GM21360 (cell line): ENCODE results near the gene PAX9.
A peak's percentile ranks its signal among the peaks of the same experiment; 100 is the strongest.

ENCODE experiments used
- ATAC-seq: cut with Tn5 transposase; IDR thresholded peaks from one replicate; pipeline ENCODE4 v1.9.1; 2021; ENCODE audit warnings: mild to moderate bottlenecking, moderate library complexity; ENCODE audit not compliant: unreplicated experiment

The PAX9 gene

DNA sequence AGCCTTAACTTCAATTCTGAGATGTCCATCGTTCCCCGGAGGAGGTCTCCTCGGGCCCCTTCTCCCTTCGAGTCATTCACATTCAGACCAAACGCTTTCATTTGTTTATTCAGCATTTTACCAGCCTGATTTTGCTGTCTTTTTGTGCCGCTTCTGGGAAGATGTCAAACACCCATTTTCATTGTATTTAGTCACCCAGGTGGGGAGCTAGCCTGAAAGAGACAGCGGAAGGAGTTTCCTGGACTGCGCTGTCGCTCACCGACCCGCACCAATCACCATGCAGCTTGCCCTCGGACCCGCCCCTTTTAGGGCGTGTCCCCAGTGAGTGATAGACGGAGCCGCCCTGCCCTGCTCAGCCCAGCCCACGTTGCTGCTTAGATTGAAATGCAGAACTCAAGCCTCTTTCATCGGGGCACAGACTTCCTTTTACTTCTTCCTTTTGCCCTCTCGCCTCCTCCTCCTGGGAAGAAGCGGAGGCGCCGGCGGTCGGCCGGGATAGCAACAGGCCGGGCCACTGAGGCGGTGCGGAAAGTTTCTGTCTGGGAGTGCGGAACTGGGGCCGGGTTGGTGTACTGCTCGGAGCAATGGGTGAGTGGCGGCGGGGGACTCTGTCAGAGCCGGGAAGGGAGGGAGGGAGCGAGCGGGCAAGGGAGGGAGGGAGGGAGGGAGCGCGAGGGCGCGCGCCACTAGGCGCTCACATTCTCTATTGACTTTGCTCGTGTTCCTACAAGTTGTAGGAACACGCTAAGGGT lies at the start of gene PAX9:
PAX9 (plus strand) TSS at position 355 of the 752 bp plus-strand sequence; CDS start at position 585, 230 bp downstream.
- peak; percentile 89 for ATAC-seq

DNA sequence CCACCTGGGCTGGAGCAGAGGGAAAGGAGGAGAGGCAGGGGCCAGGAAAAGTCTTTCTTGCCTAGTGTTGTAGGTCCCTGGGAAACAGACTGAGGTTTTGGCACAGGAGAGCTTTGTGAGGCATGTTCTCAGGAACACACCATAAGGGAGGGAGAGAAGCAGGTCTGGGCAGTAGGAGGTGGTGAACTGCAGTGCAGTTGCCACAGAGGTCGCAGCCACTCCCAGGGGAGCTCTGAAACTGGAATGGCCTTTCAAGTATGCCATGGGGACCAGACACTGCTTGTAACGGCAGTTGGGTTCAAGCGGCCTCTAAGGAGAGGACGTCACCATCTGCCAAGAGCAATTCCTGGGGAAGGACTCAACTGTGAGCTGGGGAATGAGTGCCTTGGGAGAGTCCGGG lies 43.8 kb upstream of the PAX9 start:
- ATAC-seq: no peak

DNA sequence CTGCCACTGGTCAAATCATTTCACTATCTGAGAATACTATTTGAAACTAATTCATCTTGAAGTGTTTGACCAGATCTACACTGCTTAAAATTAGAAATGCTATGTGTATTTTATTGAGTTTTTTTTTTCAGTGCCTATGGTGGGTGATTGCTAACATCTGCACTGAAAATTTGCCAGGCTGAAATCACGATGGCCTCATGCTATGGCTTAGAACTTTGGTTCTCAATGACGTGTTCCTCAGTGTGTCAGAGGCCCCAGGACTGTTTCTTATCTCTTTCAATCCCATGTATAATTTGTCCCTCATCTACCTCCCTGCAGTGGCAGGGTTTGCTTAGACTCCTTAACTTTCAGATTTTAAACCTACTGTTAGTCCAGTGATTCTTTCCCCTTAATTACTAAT lies 43.0 kb upstream of the PAX9 start:
- no peak for ATAC-seq

DNA sequence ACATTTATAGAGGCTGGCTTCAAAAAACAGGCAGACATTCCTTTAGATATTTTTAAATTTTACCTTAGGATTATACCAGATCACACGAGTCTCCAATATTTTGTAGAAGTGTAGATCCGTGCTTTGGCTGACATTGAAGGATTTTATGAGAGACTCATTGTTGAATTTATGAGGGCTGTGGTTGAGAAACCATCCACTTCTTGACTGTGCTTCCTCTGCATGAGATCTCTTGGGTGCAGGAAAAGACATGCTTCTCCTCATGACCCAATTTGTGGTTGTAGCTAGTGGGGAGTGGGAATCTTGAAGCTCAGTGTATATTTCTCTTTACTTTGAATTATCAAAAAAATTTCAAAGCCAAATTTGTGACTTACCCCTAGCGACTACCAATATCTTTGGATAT lies 42.5 kb upstream of the PAX9 start:
- no peak for ATAC-seq

DNA sequence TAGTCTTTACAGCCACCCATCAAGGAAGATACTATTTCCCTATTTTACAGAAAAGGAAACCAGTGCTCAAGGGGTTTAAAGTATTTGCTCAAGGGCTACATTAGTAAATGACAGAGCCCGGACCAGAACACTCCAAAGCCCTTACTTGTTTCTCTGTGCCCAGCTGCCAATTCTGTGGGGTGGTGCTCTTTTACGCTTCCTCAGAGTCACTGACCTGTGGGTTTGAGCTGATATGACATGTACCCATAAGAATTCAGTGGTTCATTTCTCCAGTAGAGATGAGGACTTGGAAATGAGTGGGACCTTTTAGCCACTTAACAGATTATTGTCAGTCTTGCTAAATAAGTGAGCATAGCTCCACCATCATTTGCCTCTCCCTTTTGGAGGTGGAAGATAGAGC lies 41.8 kb upstream of the PAX9 start:
- no peak for ATAC-seq

DNA sequence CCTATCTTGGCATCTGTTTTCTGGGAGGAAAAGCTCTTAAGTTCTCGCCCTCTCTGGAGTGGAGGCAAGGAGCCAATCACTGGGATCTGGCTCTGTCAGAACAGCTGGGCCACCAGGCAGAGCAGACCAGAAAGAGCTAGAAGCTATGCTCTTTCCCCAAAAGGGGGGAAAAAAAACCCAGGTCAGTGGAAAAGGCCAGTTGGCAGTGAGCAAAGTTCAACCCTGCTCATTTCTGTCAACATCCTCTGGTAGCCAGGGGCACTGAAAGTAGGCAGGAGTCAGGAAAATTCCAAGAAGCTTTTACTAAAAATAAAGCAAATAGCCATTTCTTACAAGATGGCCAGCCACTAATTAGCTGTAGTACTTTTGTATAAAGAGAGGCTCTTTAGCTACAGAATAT lies 36.6 kb upstream of the PAX9 start:
- no peak for ATAC-seq

DNA sequence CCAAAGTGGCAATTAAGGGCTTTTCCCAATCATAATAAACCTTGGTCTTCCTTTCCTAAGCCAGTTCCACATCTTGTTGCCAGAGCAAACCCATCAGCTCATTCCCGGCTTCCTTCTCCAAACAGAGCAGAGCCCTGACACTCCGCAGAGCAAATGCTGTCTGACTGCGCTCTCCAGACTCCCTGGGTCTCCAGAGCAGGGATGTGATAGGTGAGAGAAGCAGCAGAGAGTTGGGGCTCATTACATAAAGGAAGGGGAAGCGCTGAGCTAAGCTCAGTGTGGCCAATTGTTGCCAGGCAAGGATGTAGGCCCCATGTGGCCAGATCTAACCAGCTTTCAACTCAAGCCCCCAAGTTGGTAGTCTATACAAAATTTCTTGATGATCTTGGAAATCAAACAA lies 36.2 kb upstream of the PAX9 start:
- no peak for ATAC-seq

DNA sequence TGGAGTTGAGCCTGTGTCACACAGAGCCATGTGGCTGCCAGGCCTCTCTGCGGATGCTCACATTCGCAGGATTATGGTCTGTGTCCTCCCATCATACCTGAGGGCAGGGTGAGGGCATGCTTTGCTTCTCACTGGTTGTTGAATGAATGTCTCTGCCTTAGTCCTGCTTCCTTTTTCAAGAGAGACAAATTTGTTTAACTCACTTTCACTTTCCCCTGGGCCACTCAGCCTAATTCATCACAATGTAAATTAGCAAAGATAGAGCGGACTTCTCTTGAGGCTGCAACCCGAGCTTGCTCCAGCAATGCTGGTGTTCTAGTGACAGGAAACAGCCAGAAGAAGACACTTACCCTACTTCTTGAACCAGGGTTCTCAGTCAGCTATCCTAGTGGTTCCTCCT lies 35.5 kb upstream of the PAX9 start:
- peak; percentile 76 for ATAC-seq

DNA sequence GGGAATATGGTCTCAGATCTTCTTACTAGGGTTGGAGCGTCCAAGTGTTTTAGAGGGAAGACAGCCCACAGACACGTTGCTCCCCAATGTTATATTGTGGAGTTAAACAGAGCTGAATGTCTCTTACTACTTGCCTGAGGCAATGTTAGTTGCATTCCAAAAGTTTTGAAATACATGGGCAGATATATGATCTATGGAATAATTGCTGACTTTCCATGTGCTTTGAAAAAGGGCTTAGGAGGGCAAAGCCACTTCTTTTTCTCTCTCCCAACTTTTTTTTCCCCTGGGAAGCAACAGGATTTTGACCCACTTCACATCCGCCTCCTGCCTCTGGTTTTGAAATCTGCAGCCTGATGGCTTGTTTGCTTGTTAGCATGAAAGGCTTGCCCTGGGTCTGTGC lies 33.7 kb upstream of the PAX9 start:
- no peak for ATAC-seq

DNA sequence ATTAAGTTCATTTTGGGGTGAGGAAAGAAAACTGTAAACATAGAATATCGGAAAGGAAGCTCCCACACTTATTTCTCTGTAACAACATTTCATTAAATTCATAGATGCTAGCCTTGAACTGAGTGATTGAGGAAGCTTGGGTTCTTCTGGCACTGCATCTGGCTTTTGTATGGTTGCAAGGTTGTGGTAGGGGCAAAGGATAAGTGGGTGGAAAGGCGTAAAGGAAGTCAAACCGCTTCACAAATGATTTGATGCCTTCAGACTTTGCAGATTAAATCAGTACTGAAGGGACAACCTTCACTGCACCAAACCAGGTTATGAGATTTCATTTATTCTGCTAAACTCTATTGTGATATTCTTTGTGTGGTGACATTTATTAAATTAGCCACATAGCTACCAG lies 28.1 kb upstream of the PAX9 start:
- no peak for ATAC-seq

DNA sequence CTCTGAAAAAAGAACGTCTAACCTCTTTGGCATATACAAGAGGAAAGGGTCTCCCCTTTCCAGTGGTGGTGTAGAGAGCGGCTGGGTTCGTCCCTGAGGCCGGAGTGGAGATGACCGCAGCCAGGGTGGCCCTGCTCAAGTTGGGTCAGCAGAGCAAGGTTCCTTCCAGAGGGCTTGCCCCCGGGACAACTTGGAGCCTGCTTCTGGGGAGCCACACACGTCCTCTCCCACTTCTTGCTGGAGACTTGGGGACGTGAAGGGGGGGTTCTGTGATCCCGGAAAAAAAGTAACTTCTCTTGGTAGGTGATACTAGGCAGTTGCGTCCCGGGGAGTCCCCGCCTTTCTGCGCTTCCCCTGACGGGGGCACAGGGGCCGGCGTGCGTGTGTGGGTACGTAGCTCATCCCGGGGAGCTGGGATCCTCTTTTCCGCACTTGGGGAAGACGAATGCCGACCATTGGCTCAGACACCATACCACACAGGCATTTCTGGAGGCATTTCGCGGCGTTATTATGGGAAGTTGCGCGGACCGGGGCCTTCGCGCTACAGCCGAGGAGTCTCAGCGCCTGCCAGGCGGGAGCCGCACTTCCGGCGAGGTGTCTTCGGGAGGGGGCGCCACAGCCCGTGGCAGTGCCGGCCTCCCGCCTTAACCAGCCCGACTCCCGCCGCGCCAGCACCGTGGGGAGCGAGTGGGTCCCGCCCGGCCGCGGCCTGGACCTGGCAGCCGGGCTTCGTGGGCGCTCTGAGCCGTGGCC lies 14.8 kb upstream of the PAX9 start:
- ATAC-seq: no peak

DNA sequence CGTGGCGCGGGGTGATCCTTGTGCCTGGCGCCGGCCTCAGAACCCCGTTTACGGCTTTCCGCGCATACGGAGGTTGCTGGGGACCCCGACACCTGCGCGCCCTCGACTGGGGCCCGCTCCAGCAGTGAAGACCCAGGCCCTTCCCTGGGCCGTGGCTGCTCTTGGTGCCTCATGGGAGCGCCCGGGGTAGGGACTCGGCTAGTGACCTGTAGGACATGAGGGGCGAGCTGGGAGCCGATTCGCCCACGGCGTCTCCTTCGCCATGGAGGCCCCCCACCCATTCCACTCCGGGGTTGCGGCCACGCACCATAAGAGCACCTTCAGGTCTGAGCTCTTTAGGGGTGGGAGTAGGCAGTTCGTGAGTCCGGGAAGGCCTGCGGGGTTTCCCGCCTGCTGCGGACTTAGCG lies 14.2 kb upstream of the PAX9 start:
- ATAC-seq: no peak

DNA sequence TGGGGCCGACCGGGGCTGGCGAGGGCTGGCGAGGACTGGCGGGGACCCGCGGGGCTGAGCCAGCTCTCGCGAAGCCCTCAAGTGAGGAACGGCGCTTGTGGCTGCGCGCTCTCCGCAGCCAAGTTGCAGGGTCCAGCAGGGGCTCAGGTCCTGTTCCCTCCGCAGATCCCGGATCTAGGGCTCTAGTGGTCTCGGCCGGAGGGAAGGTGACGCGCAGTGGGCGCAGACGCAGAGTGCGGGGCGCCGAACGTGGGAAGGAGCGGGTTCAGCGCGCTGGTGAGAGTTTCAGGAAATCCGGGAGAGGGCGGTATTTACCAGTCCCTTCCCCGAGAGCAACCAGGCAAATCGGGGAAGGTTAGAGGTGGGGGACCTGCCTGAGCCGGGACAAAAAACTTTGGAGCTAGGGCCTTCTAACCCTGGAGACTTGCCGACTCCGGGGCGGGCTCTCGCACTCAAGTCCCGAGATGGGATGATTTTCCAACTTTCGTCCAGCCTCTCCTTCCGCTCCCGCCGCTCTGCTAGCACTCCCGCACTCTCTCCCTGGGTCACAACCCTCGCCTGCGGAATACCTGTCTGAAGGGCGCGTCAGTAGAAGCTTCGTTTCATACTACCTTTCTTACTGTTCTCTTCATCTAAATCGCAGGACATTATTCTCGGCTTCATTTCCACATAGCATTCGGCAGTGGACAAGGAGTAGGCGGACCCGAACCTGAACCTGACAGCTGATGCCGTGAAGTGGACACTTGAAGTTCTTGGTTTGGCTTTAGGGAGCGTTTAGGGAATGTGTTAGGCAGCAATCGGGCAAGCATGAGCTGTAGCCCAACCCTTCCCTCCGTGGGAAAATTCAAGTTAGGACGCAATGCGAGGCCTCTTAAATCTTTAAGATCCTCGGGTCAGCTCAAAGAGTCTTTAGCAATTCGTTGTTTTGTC lies 13.6 kb upstream of the PAX9 start:
- no peak for ATAC-seq

DNA sequence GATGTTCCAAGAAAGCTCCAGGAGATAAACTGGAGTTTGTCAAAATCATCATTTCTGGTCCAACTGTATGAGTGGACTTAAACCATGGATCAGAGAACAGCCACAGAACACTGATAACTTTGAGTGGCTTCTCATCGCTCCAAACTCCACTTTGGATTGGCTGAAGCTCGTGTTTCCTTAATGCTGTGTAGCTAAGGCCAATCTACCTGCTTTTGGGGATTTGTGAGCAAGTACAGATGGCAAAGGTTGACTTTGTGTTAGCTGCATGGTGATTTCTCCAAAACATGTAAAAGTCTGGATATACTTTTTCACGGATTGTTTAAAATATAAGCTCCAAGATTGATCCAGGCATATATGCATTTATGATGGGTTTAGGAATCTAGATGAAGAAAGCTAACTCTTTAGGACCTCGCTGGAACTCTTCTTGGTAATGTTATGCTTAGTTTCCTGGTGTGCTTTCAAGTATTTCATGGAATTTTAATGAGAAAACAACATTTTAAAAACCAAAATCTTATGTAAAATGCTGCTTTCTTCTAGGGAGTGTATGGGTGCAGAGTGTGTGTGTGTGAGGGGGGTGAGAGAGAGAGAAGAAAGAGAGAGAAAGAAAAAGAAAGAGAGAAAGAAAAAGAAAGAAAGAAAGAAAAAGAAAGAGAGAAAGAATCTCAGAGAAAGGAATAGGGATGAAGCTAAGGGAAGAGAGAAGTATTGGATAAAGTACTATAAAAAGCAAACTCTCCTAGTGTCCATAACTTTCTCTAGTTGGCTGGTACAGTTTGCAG lies 11.6 kb upstream of the PAX9 start:
- no peak for ATAC-seq

DNA sequence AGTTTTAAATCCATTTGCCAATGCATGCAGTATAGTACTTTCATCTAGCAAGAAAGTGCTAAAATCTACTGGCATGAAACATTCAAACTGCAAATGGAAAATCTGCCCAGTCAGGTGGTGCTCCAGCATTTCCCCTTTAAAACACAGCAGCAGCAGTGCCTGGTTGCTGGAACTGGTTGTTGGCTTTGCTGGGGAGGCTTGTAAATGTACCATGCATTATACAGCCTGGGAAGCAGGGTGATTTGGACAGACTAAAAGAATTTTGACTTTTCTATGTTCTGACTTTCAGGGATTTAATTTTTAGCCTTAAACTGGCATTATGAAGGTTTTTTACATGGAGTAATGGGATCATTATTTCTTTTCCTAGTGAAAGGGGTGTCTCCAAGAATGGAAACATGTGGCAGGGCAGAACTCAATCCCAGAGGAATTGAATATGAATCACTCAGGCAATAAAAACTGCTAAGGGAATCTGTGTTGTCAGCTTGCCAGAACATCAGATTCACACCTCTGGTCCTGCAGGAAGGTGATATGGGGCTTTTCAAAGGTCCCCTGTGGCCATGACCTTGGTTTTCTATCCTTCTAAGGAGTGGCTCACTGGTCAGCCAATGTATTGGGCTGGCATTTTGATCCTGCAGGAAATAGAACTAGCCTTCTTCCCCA lies 9.0 kb upstream of the PAX9 start:
- no peak for ATAC-seq

DNA sequence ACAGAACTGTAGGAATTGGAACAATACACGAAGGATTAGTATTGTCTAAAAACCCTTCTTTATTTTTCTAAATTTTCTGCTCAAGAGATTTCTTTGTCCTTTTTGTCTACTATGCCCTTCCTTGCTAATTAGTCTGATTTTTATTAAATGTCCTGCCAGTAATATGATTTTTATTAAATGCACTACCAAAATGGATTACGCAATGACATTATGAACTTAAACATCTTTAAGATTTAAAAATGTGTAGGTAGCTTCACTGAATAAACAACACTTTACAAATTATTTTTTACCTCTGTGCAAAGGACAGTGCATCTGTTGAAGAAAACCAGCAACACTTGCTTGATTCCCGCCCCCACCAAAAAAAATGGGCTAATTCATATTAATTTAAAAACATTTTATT lies 8.2 kb upstream of the PAX9 start:
- ATAC-seq: no peak

DNA sequence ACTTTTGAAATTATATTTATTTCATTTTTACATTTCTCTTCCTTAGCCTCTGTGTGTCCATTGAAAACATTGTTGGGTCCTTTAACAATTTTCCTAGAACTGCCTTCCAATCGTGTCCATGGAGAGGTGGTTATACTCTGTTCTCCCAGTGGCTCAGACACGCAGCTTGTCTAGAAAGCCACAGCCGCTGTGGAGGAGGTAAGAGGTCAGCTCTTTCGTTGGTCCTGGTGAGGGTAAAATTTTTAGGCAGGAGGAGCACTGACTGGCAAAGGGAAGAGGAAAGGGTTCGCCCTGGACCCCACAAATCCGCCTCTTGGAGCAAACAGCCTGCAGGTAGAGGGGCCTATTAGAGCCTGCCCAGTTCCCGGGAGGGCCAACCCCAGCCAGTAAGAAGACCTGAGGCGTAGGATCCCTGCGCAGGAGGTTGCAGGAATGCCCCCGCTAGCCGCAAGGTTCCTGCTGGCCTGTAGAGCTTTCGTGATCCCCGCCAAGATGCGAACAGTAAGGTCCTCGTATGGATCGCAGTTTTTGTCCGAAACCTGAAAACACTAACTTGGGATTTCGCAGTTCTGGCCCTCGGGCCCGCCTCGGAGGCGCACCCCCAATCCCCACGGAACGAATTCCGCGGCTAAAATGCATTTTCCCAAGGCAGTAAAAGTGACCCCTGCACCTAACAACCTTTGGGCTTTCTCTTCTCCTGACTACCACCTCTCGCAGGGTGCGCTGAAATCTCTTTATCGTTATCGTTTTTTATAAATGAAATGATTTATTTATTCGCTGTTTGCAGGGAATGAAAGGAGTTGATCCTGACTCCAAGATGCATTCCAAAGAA lies 7.5 kb upstream of the PAX9 start:
- no peak for ATAC-seq

DNA sequence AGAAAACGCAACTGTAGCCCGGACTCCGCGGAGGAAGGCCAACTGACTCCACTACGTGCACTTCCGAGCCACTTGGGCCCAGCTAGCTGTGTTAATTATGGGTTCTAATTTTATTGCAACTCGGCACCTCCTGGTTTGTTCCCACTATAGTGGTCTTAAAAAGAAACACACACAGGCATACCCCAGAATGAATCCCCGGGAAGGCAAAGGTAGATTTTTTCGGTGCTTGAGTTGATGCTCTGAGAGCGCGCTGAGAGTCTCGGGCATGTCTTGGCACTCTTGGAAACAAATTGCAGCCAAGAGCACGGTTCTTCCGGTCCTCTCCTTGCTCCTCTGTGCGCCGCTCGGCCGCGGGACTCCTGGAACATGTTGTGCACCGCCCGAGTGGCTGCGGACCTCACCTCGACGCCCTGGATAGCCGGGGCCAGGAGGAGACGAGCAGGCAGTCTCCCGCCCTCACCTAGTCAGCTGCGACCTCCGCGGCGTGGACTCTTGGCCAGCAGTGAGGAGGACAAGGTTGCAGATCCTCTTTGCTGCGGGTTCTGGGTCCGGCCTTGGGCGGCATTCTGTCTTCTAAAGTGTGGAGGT lies 6.8 kb upstream of the PAX9 start:
- ATAC-seq: no peak

DNA sequence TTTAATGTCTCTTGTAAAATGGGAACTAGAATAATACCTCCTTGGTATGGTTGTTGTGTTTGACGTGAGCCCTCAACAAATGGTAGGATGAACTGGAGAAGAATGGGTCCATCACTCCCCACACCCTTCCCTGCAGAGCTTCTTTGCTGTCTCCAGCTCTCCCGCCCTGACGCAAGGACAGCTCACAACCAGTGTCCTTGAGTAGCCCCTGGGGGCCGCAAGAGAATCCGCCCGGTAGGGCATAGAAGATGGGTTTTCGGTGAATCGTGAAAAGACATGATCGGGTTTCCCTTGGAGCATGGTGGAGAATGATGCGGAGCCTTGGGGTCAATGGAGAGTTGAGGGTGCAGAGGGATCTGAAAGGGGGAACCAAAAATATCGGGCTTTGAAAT lies 6.1 kb upstream of the PAX9 start:
- ATAC-seq: no peak
